AG09319 (cell line): ENCODE data around the gene FAM20A.
"Not testable (repeated sequence)": the region's sequence is repeated elsewhere in the genome, so short reads cannot be mapped to it uniquely, and the experiment has no call there.

Source experiments
- DNase-seq: peaks from one replicate; pipeline ENCODE4 v3.0.0-alpha.2; 2010; ENCODE audit warnings: low read depth; ENCODE audit errors: extremely low read depth
- CTCF ChIP-seq: IDR thresholded peaks from 2 replicates; pipeline ENCODE4 v1.5.1; 2011; ENCODE audit warnings: low read depth, mild to moderate bottlenecking, inconsistent platforms, low read length, moderate library complexity

FAM20A gene

GRCh38 chr17:68498479-68499326 lies 102.5 kb downstream of the FAM20A start:
- no peak for TF ChIP-seq CTCF
- DNase-seq: no peak

DNA sequence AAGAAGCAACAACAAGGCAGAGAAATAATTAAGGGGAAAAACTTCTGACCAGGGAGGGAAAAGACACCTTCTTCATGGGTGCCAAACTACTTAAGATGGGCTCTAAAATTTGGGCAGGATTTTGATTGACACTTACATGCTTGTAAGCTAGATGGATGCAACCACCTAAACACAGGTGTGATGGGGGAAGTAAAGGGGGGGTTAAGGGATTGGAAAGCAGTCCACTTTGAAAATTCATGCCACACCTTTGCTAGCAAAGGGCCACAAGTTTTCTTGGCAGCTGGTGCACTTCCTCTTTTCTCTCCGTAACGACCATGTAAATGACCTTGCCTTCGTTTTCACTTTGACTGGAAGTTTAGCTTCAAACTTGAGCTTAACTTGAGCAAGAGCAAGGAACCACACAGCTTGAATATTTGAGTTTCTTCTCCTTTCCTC lies 103.3 kb downstream of the FAM20A start:
- no peak for DNase-seq
- no peak for TF ChIP-seq CTCF

DNA sequence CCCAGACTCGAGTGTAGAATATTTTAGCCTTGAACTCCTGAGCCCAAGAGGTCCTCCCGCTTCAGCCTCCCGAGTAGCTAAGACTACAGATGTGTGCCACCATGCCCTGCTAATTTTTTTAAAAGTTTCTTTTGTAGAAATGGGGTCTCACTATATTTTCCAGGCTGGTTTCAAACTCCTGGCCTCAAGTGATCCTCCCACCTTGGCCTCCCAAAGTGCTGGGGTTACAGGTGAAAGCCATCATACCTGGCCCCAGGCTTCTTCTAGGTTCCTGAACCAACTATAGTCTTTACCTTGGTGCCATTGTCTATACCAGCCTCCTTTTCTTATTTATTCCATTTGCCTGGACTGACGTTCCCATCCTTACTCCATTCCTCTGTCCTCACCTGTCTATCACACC lies 106.1 kb downstream of the FAM20A start:
- no peak for TF ChIP-seq CTCF
- no peak for DNase-seq

- DNase-seq: not testable (repeated sequence)
These were observed 108.6 kb downstream of the FAM20A start for GRCh38 chr17:68492394-68493054.

- DNase-seq: no peak
- TF ChIP-seq CTCF: no peak
These were observed 109.6 kb downstream of the FAM20A start for GRCh38 chr17:68491381-68492231.

GRCh38 chr17:68489919-68490318 lies 111.2 kb downstream of the FAM20A start:
- no peak for TF ChIP-seq CTCF
- DNase-seq: no peak
